HG03469 (cell line): ENCODE results near the gene DCAF8L2.
"Not testable (repeated sequence)": the region's sequence is repeated elsewhere in the genome, so short reads cannot be mapped to it uniquely, and the experiment has no call there.

ENCODE experiments used
- ATAC-seq: cut with Tn5 transposase; IDR thresholded peaks from one replicate; pipeline ENCODE4 v1.9.1; 2021; ENCODE audit warnings: mild to moderate bottlenecking, moderate library complexity, moderate number of reproducible peaks; ENCODE audit not compliant: unreplicated experiment

The DCAF8L2 gene

DNA sequence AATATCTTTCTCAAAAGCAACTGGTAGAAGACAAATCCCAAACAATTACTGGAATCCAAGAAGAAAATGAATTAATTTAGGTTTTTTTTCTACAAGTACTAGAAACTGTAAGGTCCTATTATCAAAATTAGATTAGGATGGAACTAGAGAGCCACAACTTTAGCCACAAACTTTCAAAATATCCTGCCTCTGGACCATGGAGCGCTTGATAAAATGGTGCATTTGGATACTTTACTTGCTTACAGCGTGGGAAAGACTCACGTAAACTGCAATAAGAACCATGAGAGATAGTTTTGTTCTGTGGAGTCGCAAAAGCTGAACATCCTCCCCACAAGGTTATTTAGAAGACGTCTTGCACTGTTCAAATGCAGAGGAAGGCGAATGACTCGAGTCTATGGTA lies at the start of gene DCAF8L2:
Gene DCAF8L2 (plus strand): TSS at position 301 of the 400 bp plus-strand sequence. CDS start 156,552 bp downstream, outside the sequence.
- ATAC-seq = no peak

DNA sequence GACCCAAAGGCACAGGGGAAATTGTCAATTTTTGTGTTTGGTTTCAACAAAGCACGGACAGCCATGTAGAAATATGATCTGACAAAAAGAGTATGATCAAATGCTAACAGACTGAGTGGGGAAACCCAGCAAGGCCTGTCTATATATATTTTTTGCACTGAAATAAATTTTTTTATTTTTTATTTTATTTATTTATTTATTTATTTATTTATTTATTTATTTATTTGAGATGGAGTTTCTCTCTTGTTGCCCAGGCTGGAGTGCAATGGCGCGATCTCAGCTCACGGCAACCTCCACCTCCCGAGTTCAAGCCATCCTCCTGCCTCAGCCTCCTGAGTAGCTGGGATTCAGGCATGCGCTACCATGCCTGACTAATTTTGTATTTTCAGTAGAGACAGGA lies 49.0 kb upstream of the DCAF8L2 start:
- ATAC-seq = not testable (repeated sequence)

DNA sequence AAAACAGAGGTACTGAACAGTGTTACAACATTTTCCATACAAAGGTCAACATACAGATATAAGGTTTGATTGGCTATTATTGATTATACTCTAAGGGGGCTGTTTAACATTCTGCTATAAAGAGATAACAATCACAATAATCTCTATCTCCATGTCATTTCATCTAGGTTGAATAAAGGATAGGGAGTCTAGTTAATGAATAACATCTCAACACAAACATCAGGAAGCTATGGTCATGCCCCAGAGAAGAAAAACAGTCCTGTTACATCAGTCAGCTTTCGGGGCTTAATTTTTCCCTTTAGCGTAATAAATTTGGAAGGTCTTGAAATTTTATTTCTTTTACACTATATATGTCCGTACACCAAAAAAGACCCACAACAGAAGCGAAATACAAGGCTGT lies 41.5 kb upstream of the DCAF8L2 start:
- no peak for ATAC-seq

DNA sequence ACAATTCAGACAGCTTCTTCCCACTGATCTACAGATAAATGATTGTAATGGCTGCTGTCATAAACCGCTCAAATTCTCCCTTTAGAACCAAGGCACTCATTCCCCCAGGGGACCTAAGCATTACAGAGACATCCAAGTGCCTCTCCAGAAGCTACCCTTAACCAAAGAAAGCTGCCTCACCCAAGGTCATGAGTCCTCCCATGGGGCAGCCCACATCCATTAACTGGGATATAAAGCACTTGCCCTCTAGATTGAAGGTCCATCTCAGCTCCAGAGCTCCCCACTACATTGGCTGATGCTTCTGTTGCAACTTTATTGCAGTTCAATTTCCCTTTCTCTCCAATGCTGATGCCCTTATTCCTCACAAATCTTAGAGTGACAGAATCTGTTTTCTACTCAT lies 40.5 kb upstream of the DCAF8L2 start:
- ATAC-seq = no peak

DNA sequence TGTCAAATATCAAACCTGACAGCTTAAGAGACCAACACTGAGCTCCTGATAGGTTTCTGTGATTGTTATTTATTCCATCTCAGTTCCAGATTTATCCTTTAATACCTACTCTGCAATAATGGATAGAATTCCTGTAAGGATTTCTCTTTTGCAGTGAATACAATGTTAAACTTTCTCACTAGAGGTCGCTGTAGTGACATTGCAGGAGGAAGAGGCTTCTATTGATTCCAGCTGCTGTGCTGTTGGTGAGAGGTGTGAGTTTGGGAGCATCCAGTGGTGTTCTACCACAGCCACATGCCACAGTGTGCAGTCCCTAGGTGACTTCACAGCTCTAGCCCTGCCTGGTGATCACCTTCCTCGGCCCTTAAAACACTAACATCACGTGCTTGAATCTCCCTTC lies 34.6 kb upstream of the DCAF8L2 start:
- no peak for ATAC-seq

DNA sequence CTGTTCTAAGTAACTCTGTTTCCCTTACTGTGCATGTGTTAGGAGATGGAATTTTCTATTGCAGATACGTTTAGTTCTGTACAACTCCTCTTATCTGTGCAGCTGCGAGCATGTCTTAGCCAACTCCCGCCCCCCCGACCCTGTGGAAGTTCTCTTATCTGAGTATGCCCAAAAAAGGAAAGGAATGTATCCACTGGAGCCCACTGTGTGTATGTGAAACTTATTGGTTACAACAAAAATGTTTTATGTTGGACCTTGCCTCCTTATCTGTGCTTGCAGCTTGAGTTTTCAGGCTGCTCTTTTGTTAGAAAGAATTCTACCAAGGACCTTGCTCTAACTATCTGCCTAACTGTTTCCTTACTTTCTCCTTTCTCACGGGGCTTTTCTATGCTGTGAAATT lies 24.2 kb upstream of the DCAF8L2 start:
- no peak for ATAC-seq

DNA sequence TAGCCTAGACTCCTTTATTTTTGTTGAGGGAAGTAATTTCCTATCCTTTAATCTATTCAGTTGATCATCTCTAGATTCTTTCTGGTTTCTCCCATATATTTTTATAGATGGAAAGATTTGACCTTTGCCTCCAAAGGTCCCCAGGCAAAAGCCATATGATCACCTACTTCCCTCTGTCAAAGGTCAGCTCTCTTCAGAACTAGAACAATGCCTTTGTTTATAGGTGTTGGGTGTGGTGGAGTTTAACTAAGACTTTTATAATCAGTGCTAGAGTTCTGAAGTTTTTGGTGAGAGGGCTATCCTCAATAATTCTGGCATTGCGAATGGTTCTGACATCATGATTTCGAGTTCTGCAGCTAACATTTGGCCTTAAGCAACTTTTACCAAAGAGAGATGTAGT lies 19.0 kb upstream of the DCAF8L2 start:
- no peak for ATAC-seq

DNA sequence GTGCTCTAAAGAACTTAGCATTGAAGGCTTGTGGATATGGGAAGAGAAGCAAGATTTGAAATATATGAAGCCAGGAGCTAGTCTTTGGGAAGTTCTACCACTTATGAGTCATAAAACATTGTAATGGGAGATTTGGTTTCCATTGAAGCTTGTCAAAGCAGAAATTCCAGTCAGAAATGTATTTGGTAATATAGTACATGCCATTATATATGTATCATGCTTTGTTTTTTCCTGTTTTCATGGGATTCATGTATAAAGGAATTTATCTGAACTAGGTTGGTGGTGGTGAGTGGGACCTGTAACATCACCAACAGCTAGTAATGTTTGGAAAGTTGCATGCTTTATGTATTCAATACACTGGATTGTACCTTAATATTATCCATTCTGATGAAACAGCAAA lies 14.6 kb upstream of the DCAF8L2 start:
- ATAC-seq = no peak

DNA sequence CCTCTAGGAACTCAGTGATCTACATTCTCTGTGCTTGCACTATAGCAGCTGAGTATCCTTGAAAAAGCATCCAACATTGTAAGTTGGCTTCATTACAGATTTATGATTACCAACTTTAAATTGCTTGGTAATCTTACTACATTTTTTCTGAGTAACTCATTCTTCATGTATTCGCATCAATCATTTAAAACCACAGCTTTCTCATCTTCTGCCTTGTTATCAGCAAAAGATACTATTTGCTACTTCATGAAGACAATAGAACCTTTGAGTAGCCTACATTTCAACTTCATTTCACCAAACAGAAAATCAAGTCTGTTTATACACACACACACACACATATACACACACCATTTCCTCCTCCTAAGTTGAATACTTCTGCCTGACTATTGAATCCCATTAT lies 6.2 kb upstream of the DCAF8L2 start:
- no peak for ATAC-seq

DNA sequence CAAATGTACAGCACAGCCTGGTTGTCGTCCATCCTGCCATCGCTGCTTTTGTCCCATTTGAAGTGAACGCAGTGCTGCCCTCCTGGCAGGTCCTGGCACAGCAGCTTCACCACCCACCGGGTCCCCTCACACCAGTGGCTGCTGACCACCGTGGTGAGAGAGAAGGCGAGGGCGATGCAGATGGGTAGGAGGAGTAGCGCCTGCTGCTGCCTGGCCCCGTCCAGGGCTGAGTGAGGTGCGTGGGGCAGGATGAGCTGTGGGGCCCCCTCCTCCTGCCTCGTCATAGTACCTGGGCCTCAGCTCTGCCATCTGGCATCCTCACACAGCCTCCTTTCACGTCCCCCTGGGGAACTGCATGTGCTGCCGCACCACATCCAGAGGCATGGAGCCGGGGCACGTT lies 1.8 kb downstream of the DCAF8L2 start:
- ATAC-seq = no peak

DNA sequence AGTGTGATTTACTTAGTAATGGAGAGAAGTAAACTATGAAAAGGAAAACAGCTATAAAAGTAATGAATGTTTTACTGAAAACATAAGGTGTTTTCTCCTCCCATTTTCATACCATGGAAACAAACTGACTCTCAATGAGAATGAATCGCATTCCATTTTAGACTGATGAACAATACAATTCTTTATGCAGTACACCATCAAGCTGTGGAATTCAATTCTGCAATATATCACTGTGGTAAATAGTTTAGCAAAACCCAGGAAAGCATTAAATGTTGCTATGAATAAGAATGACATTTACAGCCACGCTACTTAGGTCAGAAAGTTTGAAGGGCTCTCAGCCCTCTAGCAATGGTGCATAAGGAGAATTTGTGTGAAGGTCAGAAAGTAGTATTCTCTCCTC lies 7.4 kb downstream of the DCAF8L2 start:
- ATAC-seq = no peak

DNA sequence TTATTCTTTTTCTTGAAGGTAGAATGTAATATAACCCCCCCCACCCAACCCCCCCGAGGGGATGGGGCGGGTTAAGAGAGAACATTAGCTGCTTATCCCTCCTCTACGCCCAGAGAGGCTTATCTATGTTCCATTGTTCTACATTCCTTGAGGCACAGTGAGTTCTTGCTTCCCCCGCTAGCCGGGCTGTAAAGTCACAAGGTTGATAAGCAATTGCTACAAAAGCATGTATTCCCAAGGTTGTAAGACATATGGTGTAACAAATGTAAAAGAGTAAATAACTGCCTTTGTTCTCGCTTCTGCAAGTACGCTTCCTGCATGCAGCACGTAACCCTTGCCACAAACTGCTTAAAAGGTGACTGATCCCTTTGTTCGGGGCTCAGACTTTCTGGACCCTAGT lies 8.2 kb downstream of the DCAF8L2 start:
- no peak for ATAC-seq

DNA sequence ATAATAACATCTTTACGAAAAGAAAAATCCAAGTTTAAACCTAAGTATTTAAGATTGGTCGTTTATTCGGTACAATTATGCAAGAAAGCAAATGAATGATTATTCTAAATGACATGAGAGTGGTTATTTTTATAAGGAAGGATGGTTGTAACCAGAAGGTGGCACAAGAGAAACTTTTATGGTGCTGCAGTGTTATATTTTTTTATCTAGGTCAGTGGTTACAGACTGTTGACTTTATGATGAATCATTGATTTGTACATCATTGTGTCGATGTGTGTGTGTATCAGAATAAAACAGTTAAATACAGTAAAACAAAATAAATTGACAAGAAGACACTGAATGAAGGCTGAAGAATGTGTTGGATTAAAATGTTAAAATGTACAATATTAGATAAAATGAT lies 9.8 kb downstream of the DCAF8L2 start:
- ATAC-seq = no peak

DNA sequence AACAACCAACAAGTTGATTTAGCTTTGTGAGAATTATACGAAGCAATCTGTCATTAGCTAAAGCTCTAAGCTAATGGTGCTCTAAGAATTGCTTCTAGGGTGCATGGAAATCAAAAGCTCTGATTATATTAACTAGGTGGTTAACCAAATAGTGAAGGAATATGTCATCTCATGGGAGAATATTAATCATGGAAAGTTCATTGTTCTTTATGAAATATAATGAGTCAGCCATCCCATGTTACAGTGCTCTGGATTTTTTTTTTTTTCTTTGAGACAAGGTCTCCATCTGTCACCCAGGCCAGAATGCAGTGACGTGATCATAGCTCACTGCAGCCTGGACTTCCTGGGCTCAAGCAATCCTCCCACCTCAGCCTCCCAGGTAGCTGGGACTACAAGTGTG lies 10.5 kb downstream of the DCAF8L2 start:
- no peak for ATAC-seq

DNA sequence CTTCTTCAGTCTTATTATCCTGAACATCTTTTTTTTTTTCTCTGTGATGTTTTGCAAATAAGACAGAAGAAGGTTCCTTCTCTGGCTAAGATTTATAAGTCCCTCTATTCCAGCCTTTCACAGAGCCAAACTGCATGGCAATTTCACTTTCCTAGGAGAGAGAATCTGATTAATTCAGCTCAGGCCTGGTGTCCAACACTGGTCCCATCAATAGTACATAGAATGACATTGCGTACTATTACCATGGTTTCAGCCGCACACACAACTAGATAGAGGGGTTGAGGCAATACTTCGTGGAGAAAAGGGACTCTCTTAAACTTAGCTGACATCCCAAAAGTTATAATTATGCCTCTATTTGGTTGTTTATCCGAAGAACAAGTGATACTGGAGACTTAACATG lies 18.5 kb downstream of the DCAF8L2 start:
- ATAC-seq = no peak

DNA sequence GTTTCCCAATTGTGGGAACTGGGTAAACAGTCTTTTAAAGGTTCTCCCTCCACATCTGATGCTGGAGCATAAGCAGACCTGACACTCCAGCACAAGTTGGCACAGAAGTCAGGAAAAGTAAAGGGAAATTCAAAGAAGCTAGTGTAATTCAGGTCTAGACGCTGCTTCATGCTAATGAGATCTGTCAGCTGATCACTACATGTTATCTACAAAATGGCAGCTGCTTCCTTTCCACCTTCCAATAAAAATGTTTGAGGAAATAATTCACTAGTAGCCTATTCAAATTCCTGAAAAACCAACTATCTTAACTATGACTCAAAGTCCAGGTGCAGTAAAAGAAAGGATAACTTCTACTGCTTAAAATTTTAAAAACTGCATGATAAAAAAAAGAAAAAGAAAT lies 29.3 kb downstream of the DCAF8L2 start:
- ATAC-seq = no peak

DNA sequence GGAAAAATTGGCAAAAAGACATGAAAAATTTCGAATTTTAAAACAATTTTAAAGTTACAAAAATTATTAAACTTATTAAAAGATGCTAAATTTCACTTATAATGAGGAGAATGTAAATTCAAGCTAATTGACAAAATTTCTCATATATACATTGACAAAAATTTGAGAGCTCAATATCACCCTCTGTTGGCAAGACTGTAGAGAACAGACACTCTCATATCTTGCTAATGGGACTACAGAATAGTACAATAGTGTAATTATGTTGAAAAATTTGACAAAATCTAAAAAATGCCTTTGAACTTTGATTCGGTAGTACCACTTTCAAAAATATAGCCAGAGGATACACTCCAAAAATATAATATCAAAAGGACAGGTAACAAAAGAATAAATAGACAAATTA lies 29.8 kb downstream of the DCAF8L2 start:
- ATAC-seq = no peak

DNA sequence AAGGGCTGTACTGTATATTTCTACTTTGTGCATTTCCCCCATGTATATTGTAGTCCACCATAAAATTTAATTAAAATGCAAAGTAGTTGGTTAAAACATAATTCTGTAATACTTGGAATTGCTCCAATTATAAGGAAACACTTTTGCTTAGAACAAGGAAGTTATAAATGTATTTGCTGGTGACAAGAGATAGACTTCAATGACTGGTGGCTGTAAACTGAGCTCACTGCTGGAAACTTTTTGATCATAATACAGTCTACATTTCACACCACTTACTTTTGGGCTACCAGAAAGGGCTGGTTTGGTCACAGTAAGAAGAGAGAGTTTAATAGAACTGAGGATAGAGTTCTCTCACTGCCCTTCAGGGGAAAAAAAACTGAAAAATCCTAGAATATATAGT lies 32.7 kb downstream of the DCAF8L2 start:
- no peak for ATAC-seq

DNA sequence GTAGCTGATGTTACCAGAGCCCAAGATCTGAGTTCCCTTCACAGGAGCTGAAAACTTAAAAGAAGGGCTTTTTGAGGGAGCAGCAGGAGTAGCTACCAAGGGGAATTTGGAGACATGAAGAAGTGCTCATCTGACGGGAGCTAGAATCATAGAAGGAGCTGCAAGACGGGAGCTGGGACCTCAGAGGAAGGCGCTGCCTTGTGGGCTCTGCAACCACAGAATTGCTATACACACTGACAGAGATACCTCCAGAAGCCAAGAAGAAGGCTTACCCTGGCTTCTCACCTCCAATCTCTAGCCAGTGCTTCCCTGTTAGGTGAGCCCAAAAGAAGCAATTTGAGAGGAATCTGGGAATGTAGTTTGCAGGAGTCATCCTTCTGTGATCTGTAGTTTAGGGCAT lies 35.9 kb downstream of the DCAF8L2 start:
- no peak for ATAC-seq

DNA sequence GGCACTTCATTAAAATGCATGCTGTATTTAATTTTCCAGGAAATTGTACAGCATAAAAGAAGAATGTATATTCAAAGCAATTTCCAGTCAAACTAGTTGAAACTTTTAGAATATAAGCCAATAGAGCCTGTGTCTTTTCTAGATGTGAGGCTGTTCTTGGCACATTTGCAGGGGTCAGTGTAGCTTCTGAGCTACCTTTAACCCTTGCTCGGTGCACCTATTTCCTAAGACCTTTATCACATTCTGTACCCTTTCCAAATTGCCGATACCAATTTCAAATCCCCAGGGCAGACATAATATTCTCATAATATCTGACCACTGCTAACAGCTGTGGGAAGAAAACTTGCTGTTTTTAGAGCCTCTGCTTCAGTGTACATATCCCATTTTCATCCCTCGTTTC lies 43.2 kb downstream of the DCAF8L2 start:
- ATAC-seq = no peak

DNA sequence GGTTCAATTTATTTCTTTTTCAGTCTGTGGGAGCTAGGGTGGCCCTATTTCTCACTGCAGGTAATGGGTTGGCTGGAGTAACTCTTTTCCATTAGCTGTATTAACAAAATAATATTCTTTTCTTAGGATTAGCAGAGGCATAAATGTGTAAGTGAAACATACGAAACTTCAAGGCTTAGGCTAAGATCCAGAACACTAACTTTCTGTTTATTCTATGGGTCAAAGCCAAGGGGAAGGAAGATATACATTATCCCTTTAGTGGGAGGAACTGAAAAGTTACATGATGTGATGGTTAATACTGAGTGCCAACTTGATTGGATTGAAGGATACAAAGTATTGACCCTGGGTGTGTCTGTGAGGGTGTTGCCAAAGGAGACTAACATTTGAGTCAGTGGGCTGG lies 66.4 kb downstream of the DCAF8L2 start:
- no peak for ATAC-seq

DNA sequence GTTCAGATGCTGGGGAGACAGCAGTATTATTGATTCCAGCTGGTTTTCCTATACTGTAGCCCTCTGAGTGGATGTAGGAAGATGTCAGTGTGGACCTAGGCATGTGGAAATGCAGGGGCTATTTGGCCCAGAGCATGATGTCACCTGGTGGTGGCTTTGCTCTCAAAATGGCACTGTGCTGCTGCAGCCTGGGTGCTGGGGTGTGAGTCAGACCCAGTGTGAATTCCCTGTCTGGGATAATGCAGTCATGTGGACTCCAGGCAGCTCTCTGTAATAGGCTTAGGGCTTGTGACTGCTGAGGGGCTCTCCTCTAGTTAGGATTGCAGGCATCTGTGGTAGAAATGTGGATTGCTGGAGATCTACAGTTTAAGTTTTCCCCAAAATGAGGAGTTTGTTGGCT lies 70.7 kb downstream of the DCAF8L2 start:
- no peak for ATAC-seq

DNA sequence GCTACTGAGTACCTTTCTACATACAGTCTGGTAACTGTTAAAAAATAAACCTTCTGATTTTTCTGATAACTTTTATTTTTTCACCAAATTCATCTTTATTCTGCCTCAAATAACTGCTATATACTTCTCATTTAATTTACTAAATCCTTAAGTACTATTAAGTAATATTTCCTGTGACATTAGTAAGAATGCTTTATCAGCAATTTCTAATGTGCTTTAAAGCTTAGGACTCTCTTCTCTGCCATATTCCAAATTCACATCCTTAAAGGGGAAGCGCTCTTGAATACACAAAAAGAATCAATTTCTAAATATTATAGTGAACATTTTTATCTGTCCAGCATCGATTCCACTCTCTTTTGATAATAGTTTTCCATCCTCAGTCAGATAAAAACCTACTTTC lies 81.1 kb downstream of the DCAF8L2 start:
- no peak for ATAC-seq

DNA sequence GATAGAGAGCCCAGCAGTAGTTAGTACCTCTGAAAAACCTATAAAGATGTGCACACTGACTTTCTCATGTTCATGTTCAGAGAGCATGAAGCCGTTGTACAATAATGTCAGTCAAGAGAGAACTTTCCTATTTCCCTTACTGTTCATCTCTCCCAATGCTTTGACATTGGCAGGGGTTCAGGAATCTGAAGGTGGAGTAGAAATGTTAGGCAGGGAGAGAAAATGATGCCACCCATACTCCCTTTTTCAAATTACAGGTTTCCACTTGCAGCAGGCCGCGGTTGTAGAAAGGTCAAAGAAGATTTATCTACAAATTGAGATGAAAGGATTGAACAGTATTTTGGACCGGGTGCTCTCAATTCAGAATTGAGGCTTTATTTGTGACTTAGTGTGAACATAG lies 84.3 kb downstream of the DCAF8L2 start:
- no peak for ATAC-seq
